Endothelial cell of umbilical vein (primary cell): Measurements from ENCODE around the gene CYP27A1. TPM values are rescaled to one million over a fixed set of nuclear protein-coding genes. Genes with fewer than 3 reads are reported as not detected.

Experiments
- BruUV-seq: library from RNA; stranded (reverse); fragments of 400-500 nt; replicated peaks from 2 replicates; lab custom pipeline; 2021; lab: Mats Ljungman, UMichigan
- CTCF ChIA-PET: fragments of 300-600, 350-600 bp; sonication (Branson Sonifier 250); formaldehyde crosslinking; loops from one replicate; lab custom pipeline; 2021; ENCODE audit warnings: antibody characterized with exemption, inconsistent platforms; lab: Charles Lee
- POLR2A ChIA-PET: fragments of 300-600, 350-600 bp; sonication (Branson Sonifier 250); formaldehyde crosslinking; loops from one replicate; lab custom pipeline; 2021; ENCODE audit warnings: antibody characterized with exemption, inconsistent platforms; lab: Charles Lee
- DNase-seq: peaks from one replicate; pipeline ENCODE4 v3.0.0-alpha.2; 2011; ENCODE audit warnings: low read depth, low spot score
- FAIRE-seq: peaks from 2 replicates; lab custom pipeline; 2011; peaks lifted over from hg19 to GRCh38; lab: Jason Lieb, UNC
- H2AFZ ChIP-seq: 2 replicates; pipeline ENCODE4 v1.6.0; 2012; ENCODE audit warnings: low read depth, low read length, control low read depth, inconsistent platforms
- H3K27ac ChIP-seq: 2 replicates; pipeline ENCODE4 v1.5.1; 2011; ENCODE audit warnings: low read depth, mild to moderate bottlenecking, control low read depth, low read length, moderate library complexity; ENCODE audit not compliant: insufficient read depth
- H3K27me3 ChIP-seq, 2 experiments: 2 replicates each; pipeline versions ENCODE4 v1.6.0 to v1.6.1; 2011; ENCODE audit warnings: low read length in 2 of 2, mixed read lengths in 1 of 2; ENCODE audit not compliant: control insufficient read depth in 2 of 2, insufficient read depth in 2 of 2
- H3K36me3 ChIP-seq, 2 experiments: 2 replicates in 1 of 2; 3 replicates in 1 of 2; pipeline ENCODE4 v1.5.1; 2011; ENCODE audit warnings: low read length in 2 of 2, mild to moderate bottlenecking in 1 of 2, moderate library complexity in 1 of 2; ENCODE audit not compliant: control insufficient read depth in 2 of 2, insufficient read depth in 2 of 2; ENCODE audit errors: extremely low read depth in 1 of 2
- H3K4me1 ChIP-seq: 3 replicates; pipeline ENCODE4 v1.5.1; 2011; ENCODE audit warnings: mild to moderate bottlenecking, low read length; ENCODE audit not compliant: control insufficient read depth, insufficient read depth; ENCODE audit errors: extremely low read depth
- H3K4me2 ChIP-seq: 2 replicates; pipeline ENCODE4 v1.6.1; 2011; ENCODE audit warnings: low read length, control low read depth, mixed read lengths; ENCODE audit not compliant: insufficient read depth
- H3K4me3 ChIP-seq, 3 experiments: fragments of 200-600 bp in 1 of 3; sonication (generic), shearing (Covaris generic) in 1 of 3; replicated peaks in 1 of 3; 2 replicates each; pipeline ENCODE4 v1.5.1; 2011 to 2016; ENCODE audit warnings: control low read depth in 3 of 3, low read length in 3 of 3, mild to moderate bottlenecking in 2 of 3, inconsistent platforms in 1 of 3, low read depth in 1 of 3, moderate library complexity in 1 of 3; ENCODE audit not compliant: insufficient read depth in 1 of 3
- H3K79me2 ChIP-seq: 2 replicates; pipeline ENCODE4 v1.6.0; 2012; ENCODE audit warnings: low read length, inconsistent platforms; ENCODE audit not compliant: control insufficient read depth, insufficient read depth
- H3K9ac ChIP-seq: replicated peaks from 2 replicates; pipeline ENCODE3; 2011; ENCODE audit warnings: low read length, control low read depth; ENCODE audit not compliant: insufficient read depth; ENCODE audit errors: extremely low read depth
- H3K9me1 ChIP-seq: replicated peaks from 3 replicates; pipeline ENCODE4 v1.6.0; 2011; ENCODE audit warnings: mild to moderate bottlenecking, low read length; ENCODE audit not compliant: control insufficient read depth, insufficient read depth; ENCODE audit errors: extremely low read depth
- H3K9me3 ChIP-seq: replicated peaks from 2 replicates; pipeline ENCODE4 v1.5.1; 2012; ENCODE audit warnings: low read length, inconsistent platforms; ENCODE audit not compliant: control insufficient read depth, insufficient read depth
- H4K20me1 ChIP-seq: replicated peaks from 2 replicates; pipeline ENCODE3; 2011; ENCODE audit warnings: mild to moderate bottlenecking, low read length; ENCODE audit not compliant: control insufficient read depth, insufficient read depth; ENCODE audit errors: extremely low read depth
- EZH2 ChIP-seq: IDR thresholded peaks from 2 replicates; pipeline ENCODE4 v1.6.1; 2012; ENCODE audit warnings: borderline replicate concordance, low read depth, mild to moderate bottlenecking, moderate library complexity, low read length, inconsistent platforms; ENCODE audit not compliant: severe bottlenecking
- FOS ChIP-seq: IDR thresholded peaks from 2 replicates; pipeline ENCODE4 v1.6.1; 2011; ENCODE audit warnings: mild to moderate bottlenecking, low read length, moderate library complexity, borderline replicate concordance; ENCODE audit not compliant: insufficient read depth
- GATA2 ChIP-seq: IDR thresholded peaks from 2 replicates; pipeline ENCODE4 v1.7.0; 2011; ENCODE audit warnings: low read depth, mild to moderate bottlenecking, moderate library complexity, mixed read lengths, low read length; ENCODE audit not compliant: insufficient read length, insufficient read depth
- MAX ChIP-seq: IDR thresholded peaks from 2 replicates; pipeline ENCODE4 v1.6.1; 2011; ENCODE audit not compliant: insufficient read depth, insufficient read length
- MYC ChIP-seq: IDR thresholded peaks from one replicate; pipeline ENCODE4 v1.6.1; 2011; ENCODE audit warnings: mild to moderate bottlenecking, low read depth, low read length
- dilution Hi-C: fragments of 300-500 bp; cut with MboI; formaldehyde crosslinking; loops from one replicate; pipeline ENCODE4 v1.15.0; 2019; ENCODE audit warnings: low sequenced_read_pairs; ENCODE audit not compliant: extremely low pct_ligation_motif_present
- intact Hi-C: fragments of 100-400 bp; cut with micrococcal nuclease; formaldehyde crosslinking; loops from one replicate; pipeline ENCODE4 v1.10.0; 2022
- polyA plus RNA-seq, 4 experiments: library from polyadenylated mRNA; depleted of rRNA in 3 of 4; stranded (reverse) in 3 of 4; unstranded in 1 of 4; fragments of >200 nt; gene quantifications; 2 replicates each; pipeline versions ENCODE4 v1.2.1 to v1.2.3, GENCODE V29; 2011 to 2012; ENCODE audit warnings: missing spikeins in 1 of 4
- total RNA-seq: library from RNA; stranded (reverse); gene quantifications from 2 replicates; pipeline ENCODE4 v1.2.3, GENCODE V29; 2021
- TF ChIP-seq, protein P1 (sequence below), 2 donors: IDR thresholded peaks; 1 replicate in 1 of 2; 2 replicates in 1 of 2; pipeline ENCODE4 v1.5.1; 2011; ENCODE audit warnings: low read length in 2 of 2, mild to moderate bottlenecking in 2 of 2, moderate library complexity in 2 of 2, control low read depth in 1 of 2, inconsistent platforms in 1 of 2, low read depth in 1 of 2; ENCODE audit not compliant: insufficient read depth in 1 of 2; ENCODE audit errors: extremely low read depth in 1 of 2

Gene CYP27A1
- total and polyA plus RNA-seq, 2 donors (not counting 3 experiments of a cell fraction or from before 2014, with no cell fraction given): 15.1 to 34.9 TPM

DNA sequence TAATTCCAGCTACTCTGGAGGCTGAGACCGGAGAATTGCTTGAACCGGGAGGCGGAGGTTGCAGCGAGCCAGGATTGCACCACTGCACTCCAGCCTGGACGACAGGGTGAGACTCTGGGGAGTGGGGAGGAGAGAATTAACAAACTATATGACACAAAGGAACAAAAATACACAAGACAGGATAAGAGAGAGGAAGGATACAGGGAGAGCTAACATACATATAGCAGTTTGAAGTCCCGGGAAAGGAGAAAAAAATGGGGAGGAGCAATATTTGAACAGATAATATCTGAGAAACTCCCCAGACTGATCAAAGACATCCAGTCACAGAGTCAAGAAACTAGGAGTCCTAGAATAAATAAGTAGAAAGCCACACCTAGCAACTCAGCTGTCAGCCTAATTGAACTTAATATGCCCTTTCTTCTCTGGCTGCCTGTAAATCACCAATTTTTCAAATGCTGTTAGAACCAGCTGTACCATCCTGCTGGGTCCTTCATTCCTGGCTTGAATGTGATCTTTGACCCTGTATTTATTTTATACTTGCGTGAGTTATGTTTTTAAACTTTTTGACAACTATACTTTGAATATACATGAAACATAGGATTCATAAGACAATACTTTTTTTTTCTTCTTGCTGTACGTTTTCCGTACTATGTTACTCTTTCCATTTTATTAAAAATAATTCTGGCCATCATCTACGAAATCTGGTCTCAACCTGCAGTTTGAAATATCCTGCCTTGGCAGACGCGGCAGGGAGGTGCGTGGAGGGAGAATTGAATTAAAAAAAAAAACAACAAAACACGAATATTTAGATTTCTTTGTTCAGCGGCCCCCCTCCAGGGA is 876 bp upstream of the CYP27A1 start:
- H3K27me3 ChIP-seq: no peaks in the 10 kb centered on the region
- H3K27ac ChIP-seq: no peak overlapping the region
- DNase-seq (no peak), FAIRE-seq (peak; percentile 54)
- intact Hi-C loops (loop anchor here (2.0 kb wide), 1 partner anchor 66 kb away; no protein-coding TSS in a partner anchor), dilution Hi-C loops (no loop called here)
- no peaks in the 10 kb centered on the region for H3K36me3 ChIP-seq
- peaks cover 6% of the 10 kb centered on the region for H3K4me1 ChIP-seq
- H3K9me3 ChIP-seq: no peaks in the 10 kb centered on the region
- H3K4me3 ChIP-seq: peak overlapping the region; percentile 44 to 66 (median 53)
- no peaks in the 10 kb centered on the region for H4K20me1 ChIP-seq
- no peaks in the 10 kb centered on the region for H3K9me1 ChIP-seq
- POLR2A ChIA-PET: interaction anchor here (0.6 kb wide), 1 partner anchor 340 kb away, joined by 3 read pairs; no protein-coding TSS in a partner anchor
- H3K4me2 ChIP-seq: peak overlapping the region; percentile 87
- H3K9ac ChIP-seq: peak overlapping the region; percentile 68
- no peaks in the 10 kb centered on the region for H3K79me2 ChIP-seq
- TF ChIP-seq, protein P1, sequence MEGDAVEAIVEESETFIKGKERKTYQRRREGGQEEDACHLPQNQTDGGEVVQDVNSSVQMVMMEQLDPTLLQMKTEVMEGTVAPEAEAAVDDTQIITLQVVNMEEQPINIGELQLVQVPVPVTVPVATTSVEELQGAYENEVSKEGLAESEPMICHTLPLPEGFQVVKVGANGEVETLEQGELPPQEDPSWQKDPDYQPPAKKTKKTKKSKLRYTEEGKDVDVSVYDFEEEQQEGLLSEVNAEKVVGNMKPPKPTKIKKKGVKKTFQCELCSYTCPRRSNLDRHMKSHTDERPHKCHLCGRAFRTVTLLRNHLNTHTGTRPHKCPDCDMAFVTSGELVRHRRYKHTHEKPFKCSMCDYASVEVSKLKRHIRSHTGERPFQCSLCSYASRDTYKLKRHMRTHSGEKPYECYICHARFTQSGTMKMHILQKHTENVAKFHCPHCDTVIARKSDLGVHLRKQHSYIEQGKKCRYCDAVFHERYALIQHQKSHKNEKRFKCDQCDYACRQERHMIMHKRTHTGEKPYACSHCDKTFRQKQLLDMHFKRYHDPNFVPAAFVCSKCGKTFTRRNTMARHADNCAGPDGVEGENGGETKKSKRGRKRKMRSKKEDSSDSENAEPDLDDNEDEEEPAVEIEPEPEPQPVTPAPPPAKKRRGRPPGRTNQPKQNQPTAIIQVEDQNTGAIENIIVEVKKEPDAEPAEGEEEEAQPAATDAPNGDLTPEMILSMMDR (IDR thresholded peaks at IDR 0.05; ENCODE audit: extremely low read depth in 1 of 2, insufficient read depth in 1 of 2, low read depth in 1 of 2, low read length in 2 of 2): no peak
- TF ChIP-seq GATA2 (no peak), MYC (no peak), EZH2 (no peak), FOS (no peak), MAX (no peak)
- no TSS peak for BruUV-seq
- peak overlapping the region; percentile 84 for H2AFZ ChIP-seq
- CTCF ChIA-PET: interaction anchor here (1.1 to 4.7 kb wide), 5 partner anchors 31 to 70 kb away, joined by 3 to 38 read pairs (median 3); partner anchors contain the start of gene TTLL4
